Adipose tissue (tissue), 3 donors: ENCODE results near the gene SNX3. TPM values are rescaled to one million over a fixed set of nuclear protein-coding genes. Genes with fewer than 3 reads are reported as not detected.
"Not testable (repeated sequence)": the region's sequence is repeated elsewhere in the genome, so short reads cannot be mapped to it uniquely, and the experiment has no call there.

ENCODE experiments used
- H3K27ac ChIP-seq: one replicate; pipeline ENCODE4 v1.5.1; 2013; ENCODE audit warnings: low read depth, low read length
- WGBS, 3 donors: extraction: QIAGEN DNeasy Blood & Tissue Kit; methylation state at CpG; one replicate each; pipeline ENCODE4 v1.1.7; 2013; 5-methylcytosine and 5-hydroxymethylcytosine counted together
- polyA plus RNA-seq, 3 donors: library from polyadenylated mRNA; stranded (reverse); fragments of 200-250 nt; gene quantifications; one replicate each; pipeline ENCODE4 v1.2.3, GENCODE V29; 2013
- donor health status: healthy with polysubstance abuse.
- donor health status: Bipolar disorder and iron deficiency.
- donor health status: healthy.

Gene SNX3
- polyA plus RNA-seq = 100 to 1,000 TPM in 2 of 3 donors, 10 to 100 TPM in 1; 91.6 to 430 (median 244) TPM

DNA sequence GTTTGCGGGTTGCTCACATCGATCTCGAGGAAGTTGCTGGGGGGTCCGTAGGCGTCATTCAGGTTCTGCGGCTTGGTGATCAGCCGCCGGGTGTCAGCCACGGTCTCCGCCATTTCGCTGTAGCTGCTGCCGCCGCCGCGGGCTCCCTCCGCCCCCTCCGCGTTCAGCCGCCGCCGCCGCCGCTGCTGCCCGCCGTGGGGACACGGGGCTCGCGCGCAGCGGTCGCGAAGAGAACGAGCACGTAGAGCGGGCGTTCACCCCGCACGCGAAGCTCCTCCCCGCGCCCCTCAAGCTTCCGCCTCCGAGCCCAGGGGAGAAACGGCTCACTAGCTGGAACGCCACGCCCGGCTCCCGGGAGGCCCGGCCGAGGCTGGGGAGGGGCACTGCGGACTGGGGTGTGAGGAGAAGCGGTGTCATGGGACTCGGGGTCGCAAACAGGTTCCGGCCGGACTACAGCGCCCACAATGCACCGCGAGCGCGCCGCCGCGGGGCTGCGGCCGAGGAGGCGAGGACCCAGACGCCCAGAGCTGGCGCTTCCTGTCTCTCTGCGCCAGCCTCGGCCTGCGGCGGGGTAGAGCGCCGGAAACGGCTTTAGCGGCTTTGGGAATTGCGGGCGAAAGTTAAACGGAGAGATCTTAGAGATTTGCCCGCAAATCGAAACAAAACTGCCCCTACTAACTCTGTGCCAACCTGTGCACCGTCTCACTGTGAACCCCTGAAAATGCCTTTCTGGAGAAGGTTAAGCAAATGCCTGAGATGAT, at the start of gene SNX3:
Gene SNX3, minus strand, starts transcription at position 232 of the 761 bp plus-strand sequence. Its CDS starts 119 bp downstream, at position 113.
- peak within 1 kb of the TSS; percentile 93 for H3K27ac ChIP-seq
- WGBS, 3 donors = 0% methylated on average over 83 of the region's 83 CpGs

DNA sequence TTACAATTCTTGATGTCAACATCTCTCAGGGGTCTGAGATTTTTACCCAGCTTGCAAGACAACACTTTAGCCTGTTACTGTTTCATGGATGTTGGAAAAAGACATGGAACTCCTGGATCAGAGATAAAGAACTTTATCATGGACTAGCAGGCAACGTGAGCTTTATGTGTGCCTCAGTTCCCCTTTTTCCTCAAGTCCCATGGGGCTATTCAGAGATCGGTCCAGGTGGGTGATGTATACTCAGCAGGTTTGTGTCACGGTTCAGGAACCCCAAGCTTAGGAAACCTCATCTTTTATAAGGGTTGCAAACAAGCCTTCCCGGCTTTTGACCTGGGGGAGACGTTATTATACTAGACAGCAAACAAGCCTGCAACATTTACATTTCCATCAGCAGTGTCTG, 49.0 kb upstream of the SNX3 start:
- 96 to 97% (median 97%) methylated on average over 5 of the region's 5 CpGs for WGBS, 3 donors
- no peak overlapping the region for H3K27ac ChIP-seq

DNA sequence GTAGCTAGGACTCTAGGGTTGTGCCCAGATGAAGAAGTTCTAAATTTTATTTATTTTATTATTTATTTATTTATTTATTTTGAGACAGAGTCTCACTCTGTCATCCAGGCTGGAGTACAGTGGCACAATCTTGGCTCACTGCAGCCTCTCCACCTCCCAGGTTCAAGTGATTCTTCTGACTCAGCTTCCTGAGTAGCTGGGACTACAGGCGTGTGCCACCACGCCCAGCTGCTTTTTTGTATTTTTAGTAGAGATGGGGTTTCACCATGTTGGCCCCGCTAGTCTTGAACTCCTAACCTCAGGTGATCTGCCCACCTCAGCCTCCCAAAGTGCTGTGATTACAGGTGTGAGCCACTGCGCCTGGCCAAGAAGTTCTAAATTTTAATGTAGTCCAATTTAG, 47.8 kb upstream of the SNX3 start:
- H3K27ac ChIP-seq = not testable (repeated sequence)
- WGBS, 3 donors = 79 to 92% (median 84%) methylated on average over 4 of the region's 4 CpGs

DNA sequence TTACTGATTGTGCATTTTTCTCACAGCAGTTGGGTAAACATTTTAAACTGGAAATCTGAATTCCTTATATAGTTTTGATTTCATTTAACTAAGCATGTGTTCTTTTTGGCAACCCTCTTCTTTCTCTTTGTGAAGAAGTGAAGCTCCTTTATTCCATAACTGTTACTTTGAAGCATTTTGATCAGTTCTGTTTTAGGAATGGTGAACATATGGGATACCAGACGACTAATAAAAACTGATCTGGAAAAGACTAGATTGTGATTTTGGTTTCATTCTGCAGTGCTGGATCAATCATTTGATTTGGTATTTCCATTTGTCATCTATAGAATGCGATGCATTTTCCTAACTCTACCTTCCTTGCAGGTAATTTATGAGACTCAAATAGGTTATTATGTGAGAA, 43.8 kb upstream of the SNX3 start:
- WGBS, 3 donors = 88 to 96% (median 95%) methylated on average over 2 of the region's 2 CpGs
- H3K27ac ChIP-seq = no peak overlapping the region

DNA sequence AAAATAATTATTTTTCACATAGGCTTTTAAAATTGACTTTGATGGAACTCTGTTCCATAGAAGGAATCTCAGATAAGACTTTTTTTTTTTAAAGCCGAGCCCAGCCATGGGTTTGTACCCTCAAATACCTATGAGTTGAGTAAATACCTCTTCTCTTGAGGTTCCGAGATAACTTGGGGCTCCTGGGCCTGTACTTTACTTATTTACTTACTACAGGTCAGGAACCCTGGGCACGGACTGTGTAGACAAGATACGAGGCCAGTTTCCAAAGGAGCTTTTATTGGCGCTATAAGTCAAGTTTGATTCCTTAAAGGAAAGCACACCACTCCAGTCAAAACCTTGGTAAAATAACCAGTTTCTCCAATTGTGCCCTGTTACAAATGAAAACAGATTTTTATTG, 41.5 kb upstream of the SNX3 start:
- H3K27ac ChIP-seq = no peak overlapping the region
- 95 to 96% (median 96%) methylated on average over 5 of the region's 5 CpGs for WGBS, 3 donors

DNA sequence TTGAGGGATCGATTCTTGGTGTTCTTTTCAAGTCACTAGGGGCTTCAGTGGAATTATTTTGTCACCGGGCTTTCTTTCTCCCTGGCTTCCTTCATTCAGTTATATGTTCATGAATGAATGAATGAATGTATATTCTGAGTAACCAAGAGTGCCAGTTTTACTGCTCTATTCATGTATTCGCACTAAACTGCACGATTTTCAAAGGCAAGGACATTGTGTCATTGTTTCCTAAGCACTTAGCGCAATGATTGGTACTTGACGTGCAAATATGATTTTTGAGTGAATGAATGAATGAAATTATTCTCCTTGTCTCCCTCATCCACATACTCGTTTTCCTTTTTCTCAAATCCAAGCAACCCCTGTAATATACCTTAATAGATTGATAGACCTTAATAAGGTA, 34.8 kb upstream of the SNX3 start:
- H3K27ac ChIP-seq = no peak overlapping the region
- 49 to 58% (median 56%) methylated on average over 7 of the region's 7 CpGs for WGBS, 3 donors

DNA sequence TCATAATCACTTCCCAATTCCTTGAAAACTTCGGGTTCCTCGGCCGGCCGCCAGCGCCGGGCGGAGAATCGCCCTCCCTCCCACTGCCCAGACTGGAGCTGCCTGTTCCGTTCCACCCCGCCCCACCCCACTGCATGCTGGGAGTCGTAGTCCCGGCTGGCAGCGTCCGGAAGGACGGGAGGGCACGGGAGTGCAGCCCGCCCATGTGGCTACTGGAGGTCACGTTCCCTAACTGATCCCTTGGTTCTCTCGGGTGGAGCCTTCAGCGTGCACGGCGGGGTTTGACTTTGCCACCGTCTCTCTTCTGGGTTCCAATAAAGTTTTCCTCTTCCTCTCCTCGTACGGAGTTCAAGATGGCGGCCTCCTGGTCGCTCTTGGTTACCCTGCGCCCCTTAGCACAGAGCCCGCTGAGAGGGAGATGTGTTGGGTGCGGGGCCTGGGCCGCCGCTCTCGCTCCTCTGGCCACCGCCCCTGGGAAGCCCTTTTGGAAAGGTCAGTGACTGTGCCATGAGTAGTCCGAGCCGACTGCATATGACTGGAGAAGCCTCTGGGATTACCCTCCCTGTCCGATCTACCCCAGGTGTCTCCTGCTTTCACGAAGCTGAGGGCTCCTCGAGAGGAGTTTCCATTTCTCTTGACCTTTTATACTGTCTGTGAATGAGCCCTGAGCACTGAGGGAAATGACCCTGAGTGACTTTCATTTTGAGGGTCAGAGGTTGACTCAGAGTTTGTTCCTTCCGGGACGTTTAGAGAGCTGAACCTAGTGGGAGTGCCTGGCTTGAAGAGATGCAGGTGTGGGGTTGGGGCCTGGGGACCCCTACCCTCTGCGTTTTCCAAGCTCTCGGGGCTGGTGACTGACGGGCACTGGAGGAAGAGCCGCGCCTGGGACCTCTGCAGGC, 34.1 kb upstream of the SNX3 start, which contains the start of gene AFG1L:
Gene AFG1L, plus strand, starts transcription at position 328 of the 899 bp plus-strand sequence. Its CDS starts 26 bp downstream, at position 354.
- peak within 1 kb of the TSS; percentile 63 for H3K27ac ChIP-seq
- WGBS, 3 donors = 0 to 1% (median 1%) methylated on average over 43 to 46 of the region's 46 CpGs

DNA sequence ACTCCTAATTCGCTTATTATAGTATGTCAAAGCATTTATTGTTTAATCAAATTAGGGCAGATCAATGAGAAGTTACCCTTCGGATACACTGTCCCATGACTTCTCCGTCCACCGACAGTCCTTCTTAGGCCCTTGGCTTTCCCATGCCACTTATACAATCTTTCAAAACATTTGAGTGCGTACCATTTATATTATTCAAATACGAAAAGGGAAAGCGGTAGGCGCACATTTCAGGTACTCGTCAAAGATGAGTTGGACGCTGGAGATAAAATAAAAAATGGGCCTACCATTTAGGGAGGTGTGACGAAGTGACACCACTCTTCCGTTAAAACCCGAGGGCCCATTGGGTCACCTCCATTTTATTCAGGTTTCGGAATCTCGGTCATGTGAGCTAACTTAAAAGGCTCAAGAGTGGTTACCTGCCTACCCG, 33.5 kb upstream of the SNX3 start:
- WGBS, 3 donors = 30 to 33% (median 32%) methylated on average over 16 of the region's 16 CpGs
- no peak overlapping the region for H3K27ac ChIP-seq

DNA sequence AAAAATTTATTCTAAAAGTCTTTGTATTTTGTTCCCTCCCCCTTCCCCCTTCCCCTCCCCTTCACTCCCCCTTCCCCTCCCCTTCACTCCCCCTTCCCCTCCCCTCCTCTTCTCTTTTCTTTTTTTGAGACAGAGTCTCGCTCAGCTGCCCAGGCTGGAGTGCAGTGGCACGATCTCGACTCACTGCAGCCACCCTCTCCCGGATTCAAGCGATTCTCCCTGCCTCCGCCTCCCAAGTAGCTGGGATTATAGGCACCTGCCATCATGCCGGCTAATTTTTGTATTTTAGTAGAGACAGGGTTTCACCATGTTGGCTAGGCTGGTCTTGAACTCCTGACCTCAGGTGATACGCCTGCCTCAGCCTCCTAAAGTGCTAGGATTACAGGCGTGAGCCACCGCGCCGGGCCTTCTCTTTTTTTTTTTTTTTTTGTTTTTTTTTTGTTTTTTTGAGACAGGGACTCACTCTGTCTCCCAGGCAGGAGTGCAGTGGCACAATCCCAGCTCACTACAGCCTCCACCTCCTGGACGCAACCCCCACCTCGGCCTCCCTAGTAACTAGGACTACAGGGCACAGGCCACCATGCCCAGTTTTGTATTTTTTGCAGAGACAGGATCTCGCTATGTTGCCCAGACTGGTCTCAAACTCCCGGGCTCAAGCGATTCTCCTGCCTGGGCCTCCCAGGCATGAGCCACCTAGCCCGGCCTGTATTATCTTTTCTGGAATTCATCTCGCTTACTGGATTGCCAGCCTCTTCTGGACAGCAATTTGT, 32.9 kb upstream of the SNX3 start:
- WGBS, 3 donors = 92 to 96% (median 95%) methylated on average over 18 to 19 of the region's 19 CpGs
- no peak overlapping the region for H3K27ac ChIP-seq

DNA sequence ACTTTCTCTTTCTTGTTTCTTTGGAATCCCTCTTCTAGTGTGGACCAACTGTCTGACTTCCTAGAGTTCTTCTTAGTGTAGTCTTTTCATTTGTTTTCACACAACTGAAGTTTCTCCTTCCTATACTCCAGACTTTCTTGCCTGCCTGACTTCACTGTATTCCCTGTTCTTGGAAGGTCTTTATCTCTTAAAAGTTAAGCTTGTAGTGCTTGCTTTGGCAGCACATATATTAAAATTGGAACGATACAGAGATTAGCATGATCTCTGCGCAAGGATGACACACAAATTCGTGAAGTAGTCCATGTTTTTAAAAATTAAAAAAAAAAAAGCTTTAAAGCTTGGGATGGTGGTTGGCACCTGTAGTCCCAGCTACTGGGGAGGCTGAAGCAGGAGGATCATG, 31.7 kb upstream of the SNX3 start:
- H3K27ac ChIP-seq = not testable (repeated sequence)
- 54 to 91% (median 79%) methylated on average over 3 of the region's 3 CpGs for WGBS, 3 donors

DNA sequence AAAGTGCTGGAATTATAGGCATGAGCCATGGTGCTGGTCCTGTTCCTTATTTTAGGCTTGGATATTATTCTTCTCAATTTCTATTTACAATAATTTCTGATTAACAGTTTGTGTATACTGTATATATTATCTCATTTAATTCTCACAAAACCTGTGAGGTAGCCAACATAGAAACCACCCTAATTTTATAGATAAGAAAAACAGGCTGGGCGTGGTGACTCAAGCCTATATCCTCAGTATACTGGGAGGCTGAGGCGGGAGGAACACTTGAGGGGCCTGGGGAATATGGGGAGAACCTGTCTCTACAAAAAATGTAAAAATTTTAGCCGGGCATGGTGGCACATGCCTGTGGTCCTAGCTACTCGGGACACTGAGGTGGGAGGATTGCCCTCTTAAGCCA, 30.3 kb upstream of the SNX3 start:
- no peak overlapping the region for H3K27ac ChIP-seq
- WGBS, 3 donors = 88 to 92% (median 89%) methylated on average over 4 of the region's 4 CpGs

DNA sequence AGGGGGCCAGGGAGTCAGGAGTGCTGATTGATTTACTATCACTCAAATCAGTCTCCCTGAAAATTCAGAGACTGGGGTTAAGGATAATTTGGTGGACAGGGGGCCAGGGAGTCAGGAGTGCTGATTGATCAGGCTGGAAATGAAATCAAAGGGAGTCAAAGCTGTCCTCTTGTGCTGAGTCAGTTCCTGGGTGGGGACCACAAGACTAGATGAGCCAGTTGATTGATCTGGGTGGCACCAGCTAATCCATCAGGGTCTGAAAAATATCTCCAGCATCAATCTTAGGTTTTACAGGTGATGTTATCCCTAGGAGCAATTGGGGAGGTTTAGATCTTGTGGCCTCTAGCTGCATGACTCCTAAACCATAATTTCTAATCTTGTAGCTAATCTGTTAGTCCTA, 27.9 kb upstream of the SNX3 start:
- H3K27ac ChIP-seq = no peak overlapping the region

DNA sequence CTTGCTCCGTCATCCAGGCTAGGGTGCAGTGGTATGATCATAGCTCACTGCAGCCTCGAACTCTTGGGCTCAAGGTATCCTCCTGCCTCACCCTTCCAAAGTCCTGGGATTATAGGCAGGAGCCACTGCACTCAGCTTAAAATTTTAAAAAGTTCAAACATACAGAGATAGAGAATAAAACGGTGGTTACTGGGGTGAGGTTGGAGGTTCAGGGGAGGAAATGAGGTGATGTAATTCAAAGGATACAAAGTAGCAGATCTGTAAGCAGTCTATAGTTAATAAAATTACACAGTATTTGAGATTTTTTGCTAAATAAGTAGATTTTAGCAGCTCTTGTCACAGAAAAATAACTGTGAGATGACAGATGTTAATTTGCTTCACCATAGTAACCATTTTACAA, 26.5 kb upstream of the SNX3 start:
- WGBS, 3 donors = 77 to 86% (median 82%) methylated on average over 3 of the region's 3 CpGs
- no peak overlapping the region for H3K27ac ChIP-seq

DNA sequence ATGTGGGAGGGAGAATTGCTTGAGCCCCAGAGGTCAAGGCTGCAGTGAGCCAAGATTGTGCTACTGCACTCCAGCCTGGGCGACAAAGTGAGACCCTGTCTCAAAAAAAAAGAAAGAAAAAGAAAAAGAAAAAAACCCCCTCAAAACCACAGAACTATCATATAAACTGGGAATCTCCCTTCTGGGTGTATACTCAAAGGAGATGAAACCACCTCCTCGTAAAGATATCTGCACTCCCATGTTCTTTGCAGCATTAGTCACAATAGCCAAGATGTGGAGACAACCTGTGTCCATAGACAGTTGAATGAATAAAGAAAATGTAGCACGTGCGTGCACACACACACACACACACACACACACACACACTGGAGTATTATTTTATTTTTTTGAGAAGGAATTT, 25.5 kb upstream of the SNX3 start:
- WGBS, 3 donors = 86 to 90% (median 87%) methylated on average over 4 of the region's 4 CpGs
- H3K27ac ChIP-seq = no peak overlapping the region

DNA sequence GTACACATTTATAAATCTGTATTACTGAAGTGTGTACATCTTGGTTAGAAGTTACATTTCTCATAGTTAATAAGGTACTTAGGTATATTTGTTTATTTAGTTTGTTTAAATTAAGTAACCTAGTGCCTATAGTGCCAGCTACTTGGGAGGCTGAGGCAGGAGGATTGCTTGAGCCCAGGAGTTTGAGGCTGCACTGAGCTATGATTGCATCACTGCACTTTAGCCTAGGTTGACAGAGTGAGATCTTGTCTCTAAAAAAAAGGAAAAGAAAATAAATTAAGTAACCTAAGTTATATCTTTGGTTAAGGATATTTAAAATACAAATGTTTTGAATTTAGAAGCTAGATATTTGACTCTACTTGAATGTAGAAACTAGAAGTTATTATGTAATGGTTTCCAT, 24.5 kb upstream of the SNX3 start:
- H3K27ac ChIP-seq = no peak overlapping the region

DNA sequence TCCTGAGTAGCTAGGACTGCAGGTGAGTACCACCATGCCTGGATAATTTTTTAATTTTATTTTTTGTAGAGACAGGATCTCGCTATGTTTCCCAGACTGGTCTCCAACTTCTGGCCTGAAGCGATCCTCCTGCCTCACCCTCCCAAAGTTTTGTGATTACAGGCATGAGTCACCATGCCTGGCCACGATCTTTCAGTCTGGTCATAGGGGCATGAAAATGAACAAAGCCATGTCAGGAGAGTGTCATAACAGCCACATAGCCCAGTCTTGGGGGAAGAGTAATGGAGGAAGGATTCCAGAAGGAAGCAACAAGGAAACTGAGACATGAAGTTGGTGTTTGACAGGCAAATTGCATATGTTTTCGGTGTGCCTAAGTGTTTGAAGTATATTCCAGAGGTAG, 17.0 kb upstream of the SNX3 start:
- WGBS, 3 donors = 87 to 89% (median 87%) methylated on average over 4 of the region's 4 CpGs
- H3K27ac ChIP-seq = no peak overlapping the region

DNA sequence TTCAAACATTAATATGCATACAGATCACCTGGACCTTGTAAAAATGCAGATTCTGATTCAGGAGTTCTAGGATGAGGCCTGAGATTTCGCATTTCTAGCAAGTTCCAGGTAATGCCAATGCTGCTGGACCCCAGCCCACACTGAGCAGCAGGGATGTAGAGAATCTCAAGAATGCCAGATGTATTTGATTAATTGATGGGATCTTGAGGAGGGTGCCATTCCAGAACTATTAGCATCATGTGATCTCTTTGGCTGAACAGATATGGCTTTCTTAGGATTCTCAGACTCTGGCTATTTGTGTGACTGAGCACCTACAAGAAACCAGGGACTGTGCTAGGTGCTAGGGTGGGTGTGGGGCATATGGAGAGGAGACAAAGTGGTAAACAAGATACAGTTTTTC, 16.5 kb upstream of the SNX3 start:
- no peak overlapping the region for H3K27ac ChIP-seq
- WGBS, 3 donors = 93 to 100% (median 97%) methylated on average over 1 of the region's 1 CpG

DNA sequence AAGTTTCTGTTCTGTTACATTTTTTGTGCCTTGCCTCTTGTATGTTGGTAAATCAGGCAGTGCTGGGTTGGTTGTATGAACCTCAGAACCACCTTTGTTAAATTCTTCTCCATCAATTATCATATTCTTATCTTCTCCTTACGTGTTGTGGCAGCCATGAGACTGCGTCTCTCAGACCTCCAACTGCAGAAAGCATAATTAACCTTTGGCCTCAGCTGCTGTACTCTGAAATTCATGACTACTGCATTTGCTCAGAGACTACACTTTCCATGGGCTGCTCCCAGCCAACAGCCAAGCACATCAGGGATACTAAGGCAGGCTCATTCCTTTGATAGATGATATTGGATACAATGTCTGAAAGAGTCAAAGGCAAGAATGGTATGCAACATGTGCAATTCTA, 15.1 kb upstream of the SNX3 start:
- WGBS, 3 donors = 52 to 76% (median 62%) methylated on average over 2 of the region's 2 CpGs
- H3K27ac ChIP-seq = no peak overlapping the region

DNA sequence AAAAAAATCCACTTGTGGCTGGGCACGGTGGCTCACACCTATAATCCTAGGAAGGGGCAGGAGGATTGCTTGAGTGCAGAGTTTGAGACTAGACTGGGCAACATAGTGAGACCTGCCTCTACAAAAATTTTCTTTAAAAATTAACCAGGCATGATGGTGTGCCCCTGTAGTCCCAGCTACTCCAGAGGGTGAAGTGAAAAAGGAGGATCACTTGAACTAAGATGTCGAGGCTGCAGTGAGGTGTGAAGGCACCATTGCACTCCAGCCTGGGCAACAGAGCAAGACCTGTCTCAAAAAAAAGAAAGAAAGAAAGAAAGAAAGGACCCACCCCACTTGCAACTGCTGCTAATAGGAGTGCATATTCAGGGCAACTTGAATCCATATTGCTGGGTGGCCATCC, 13.7 kb upstream of the SNX3 start:
- WGBS, 3 donors = 77 to 81% (median 78%) methylated on average over 2 of the region's 2 CpGs
- no peak overlapping the region for H3K27ac ChIP-seq
